HG02763 (cell line): ENCODE data around the gene CD84.
A peak's percentile ranks its signal among the peaks of the same experiment; 100 is the strongest.
"Not testable (repeated sequence)": the region's sequence is repeated elsewhere in the genome, so short reads cannot be mapped to it uniquely, and the experiment has no call there.

Experiments used
- ATAC-seq: cut with Tn5 transposase; IDR thresholded peaks from one replicate; pipeline ENCODE4 v1.9.1; 2021; ENCODE audit warnings: mild to moderate bottlenecking, moderate library complexity; ENCODE audit not compliant: unreplicated experiment

CD84 gene

GRCh38 chr1:160610569-160611242 is 31.4 kb upstream of the CD84 start:
- ATAC-seq: no peak

- ATAC-seq: no peak
These were observed 29.6 kb upstream of the CD84 start for GRCh38 chr1:160608941-160609340.

GRCh38 chr1:160608514-160608913 is 29.2 kb upstream of the CD84 start:
- ATAC-seq: no peak

- no peak for ATAC-seq
These were observed 28.8 kb upstream of the CD84 start for GRCh38 chr1:160608057-160608456.

- peak; percentile 21 for ATAC-seq
These were observed 28.4 kb upstream of the CD84 start for GRCh38 chr1:160607672-160608032.

- ATAC-seq: peak; percentile 62
These were observed 27.8 kb upstream of the CD84 start for GRCh38 chr1:160607011-160607671.

- ATAC-seq: no peak
These were observed 27.3 kb upstream of the CD84 start for GRCh38 chr1:160606611-160607010.

- no peak for ATAC-seq
These were observed 26.6 kb upstream of the CD84 start for GRCh38 chr1:160605792-160606479.

- ATAC-seq: no peak
These were observed 25.9 kb upstream of the CD84 start for GRCh38 chr1:160605205-160605604.

GRCh38 chr1:160597705-160598104 is 18.4 kb upstream of the CD84 start:
- no peak for ATAC-seq

- ATAC-seq: no peak
These were observed 17.8 kb upstream of the CD84 start for GRCh38 chr1:160597051-160597450.

- no peak for ATAC-seq
These were observed 11.2 kb upstream of the CD84 start for GRCh38 chr1:160590488-160590887.

GRCh38 chr1:160588468-160588867 is 9.2 kb upstream of the CD84 start:
- ATAC-seq: no peak

- ATAC-seq: no peak
These were observed 5.5 kb upstream of the CD84 start for GRCh38 chr1:160584784-160585183.

- not testable (repeated sequence) for ATAC-seq
These were observed 3.7 kb upstream of the CD84 start for GRCh38 chr1:160582976-160583375.

GRCh38 chr1:160581961-160582360 is 2.7 kb upstream of the CD84 start:
- ATAC-seq: no peak

- ATAC-seq: no peak
These were observed 1.0 kb upstream of the CD84 start for GRCh38 chr1:160580221-160580812.

GRCh38 chr1:160578525-160579191 is 638 bp downstream of the CD84 start:
- ATAC-seq: no peak

GRCh38 chr1:160578175-160578524 is 1.1 kb downstream of the CD84 start:
- no peak for ATAC-seq

- ATAC-seq: no peak
These were observed 1.6 kb downstream of the CD84 start for GRCh38 chr1:160577671-160578070.

- no peak for ATAC-seq
These were observed 2.4 kb downstream of the CD84 start for GRCh38 chr1:160576884-160577283.
